GM23338 (cell line): ENCODE data around the gene CNOT1. TPM values are rescaled to one million over a fixed set of nuclear protein-coding genes. Genes with fewer than 3 reads are reported as not detected.
"Not testable (repeated sequence)": the region's sequence is repeated elsewhere in the genome, so short reads cannot be mapped to it uniquely, and the experiment has no call there.

Experiments used
- ATAC-seq: fragments of 200-7000 bp; cut with Tn5 transposase; 3 replicates; pipeline ENCODE4 v1.9.1; 2020
- DNase-seq: peaks from one replicate; pipeline ENCODE4 v3.0.0-alpha.2; 2015; ENCODE audit warnings: low spot score
- H2AFZ ChIP-seq: fragments of 200-600 bp; sonication (generic); 2 replicates; pipeline ENCODE4 v1.8.0; 2016; ENCODE audit warnings: antibody characterized with exemption, mild to moderate bottlenecking, moderate library complexity
- H3F3A ChIP-seq: fragments of 200-600 bp; sonication (generic); replicated peaks from 2 replicates; pipeline ENCODE4 v1.8.0; 2017; ENCODE audit warnings: antibody characterized with exemption, mixed run types, low read depth
- H3K27ac ChIP-seq: fragments of 200-600 bp; sonication (generic); 2 replicates; pipeline ENCODE4 v1.6.1; 2016; ENCODE audit warnings: low read depth
- H3K27me3 ChIP-seq: fragments of 200-600 bp; sonication (generic); 2 replicates; pipeline ENCODE4 v1.8.0; 2016; ENCODE audit warnings: mild to moderate bottlenecking, mixed run types, moderate library complexity; ENCODE audit not compliant: insufficient read depth
- H3K36me3 ChIP-seq: fragments of 200-600 bp; sonication (generic); 2 replicates; pipeline ENCODE4 v1.8.0; 2016; ENCODE audit warnings: mild to moderate bottlenecking; ENCODE audit not compliant: insufficient read depth
- H3K4me1 ChIP-seq: fragments of 200-600 bp; sonication (generic); 2 replicates; pipeline ENCODE4 v1.8.0; 2016; ENCODE audit warnings: mild to moderate bottlenecking, moderate library complexity; ENCODE audit not compliant: insufficient read depth
- H3K4me2 ChIP-seq: fragments of 200-600 bp; sonication (generic); 2 replicates; pipeline ENCODE4 v1.7.1; 2017; ENCODE audit warnings: mixed run types
- H3K4me3 ChIP-seq: fragments of 200-600 bp; sonication (generic); 2 replicates; pipeline ENCODE4 v1.6.1; 2016; ENCODE audit warnings: mixed run types
- H3K79me2 ChIP-seq: fragments of 200-600 bp; sonication (generic); replicated peaks from 2 replicates; pipeline ENCODE4 v1.8.0; 2017; ENCODE audit warnings: mild to moderate bottlenecking; ENCODE audit not compliant: insufficient read depth
- H3K9me2 ChIP-seq: fragments of 200-600 bp; sonication (generic); 2 replicates; pipeline ENCODE4 v1.8.0; 2017; ENCODE audit not compliant: insufficient read depth
- H4K20me1 ChIP-seq: fragments of 200-600 bp; sonication (generic); replicated peaks from 2 replicates; pipeline ENCODE4 v1.8.0; 2017; ENCODE audit warnings: mild to moderate bottlenecking; ENCODE audit not compliant: insufficient read depth
- H3K27ac Mint-ChIP-seq: 2 replicates; pipeline ENCODE4 v1.8.0; 2020; ENCODE audit warnings: inconsistent platforms, mild to moderate bottlenecking, moderate library complexity, mixed read lengths
- H3K27me3 Mint-ChIP-seq: 3 replicates; pipeline ENCODE4 v1.8.0; 2022; ENCODE audit warnings: low read depth, mild to moderate bottlenecking, moderate library complexity, mixed read lengths, inconsistent platforms; ENCODE audit not compliant: insufficient read depth, poor library complexity
- H3K36me3 Mint-ChIP-seq: 3 replicates; pipeline ENCODE4 v1.8.0; 2021; ENCODE audit warnings: low read depth, mild to moderate bottlenecking, inconsistent platforms, moderate library complexity, mixed read lengths
- H3K4me1 Mint-ChIP-seq: 3 replicates; pipeline ENCODE4 v1.8.0; 2020; ENCODE audit warnings: mild to moderate bottlenecking, inconsistent platforms, mixed read lengths
- H3K4me3 Mint-ChIP-seq: 3 replicates; pipeline ENCODE4 v1.8.0; 2021; ENCODE audit warnings: moderate library complexity, mild to moderate bottlenecking, inconsistent platforms, mixed read lengths
- H3K9me3 Mint-ChIP-seq: 3 replicates; pipeline ENCODE4 v1.8.0; 2020; ENCODE audit warnings: moderate library complexity, mild to moderate bottlenecking, inconsistent platforms, mixed read lengths
- CREB1 ChIP-seq: fragments of 250-450 bp; sonication (Bioruptor Pico); IDR thresholded peaks from 2 replicates; pipeline ENCODE4 v1.5.0; 2020; ENCODE audit warnings: low read depth, mild to moderate bottlenecking, moderate library complexity
- CTCF ChIP-seq, 2 experiments: fragments of 200-600 bp in 1 of 2; sonication (generic) in 1 of 2; conservative IDR thresholded peaks; 2 replicates each; pipeline versions ENCODE4 v1.5.1 to v1.6.1; 2016 to 2017; ENCODE audit warnings: antibody characterized with exemption in 2 of 2, low read depth in 2 of 2, mild to moderate bottlenecking in 2 of 2, moderate library complexity in 1 of 2
- EZH2 ChIP-seq: fragments of 200-600 bp; sonication (generic); IDR thresholded peaks from one replicate; pipeline ENCODE4 v1.8.0; 2017; ENCODE audit warnings: antibody characterized with exemption, mild to moderate bottlenecking, low read depth; ENCODE audit not compliant: unreplicated experiment
- JUNB ChIP-seq: IDR thresholded peaks from one replicate; pipeline ENCODE4 v1.6.1; 2016; ENCODE audit warnings: antibody characterized with exemption; ENCODE audit not compliant: unreplicated experiment
- STAT1 ChIP-seq: IDR thresholded peaks from one replicate; pipeline ENCODE4 v1.6.1; 2016; ENCODE audit warnings: antibody characterized with exemption; ENCODE audit not compliant: unreplicated experiment
- ZNF114 ChIP-seq: fragments of 250-450 bp; sonication (Bioruptor Pico); IDR thresholded peaks from 2 replicates; pipeline ENCODE4 v1.5.0; 2020; ENCODE audit warnings: mild to moderate bottlenecking, moderate library complexity
- polyA plus RNA-seq: library from polyadenylated mRNA; unstranded; fragments of >200 nt; fragmentation: Nextera tagmentation; extraction: Ambion mirVana; gene quantifications from 2 replicates; pipeline ENCODE4 v1.2.1, GENCODE V29; 2016
- total RNA-seq: library from RNA; depleted of rRNA; stranded (reverse); fragments of >200 nt; shearing (Covaris generic); gene quantifications from 2 replicates; pipeline ENCODE4 v1.2.3, GENCODE V29; 2014

CNOT1 gene
- total and polyA plus RNA-seq, 2 experiments from 2014 or later = 59.2 to 298 TPM

- no peaks in the 10 kb centered on the region for H3K9me2 ChIP-seq
- H3K27me3 ChIP-seq = no peaks in the 10 kb centered on the region
- Mint-ChIP-seq H3K27ac (no peak overlapping the region), H3K36me3 (no peaks in the 10 kb centered on the region), H3K4me1 (no peaks in the 10 kb centered on the region), H3K27me3 (peaks cover 5% of the 10 kb centered on the region), H3K4me3 (no peak overlapping the region), H3K9me3 (no peaks in the 10 kb centered on the region)
- H3K36me3 ChIP-seq = no peaks in the 10 kb centered on the region
- H2AFZ ChIP-seq = no peak overlapping the region
- H3K79me2 ChIP-seq = no peaks in the 10 kb centered on the region
- TF ChIP-seq JUNB (no peak), ZNF114 (no peak), CREB1 (no peak), STAT1 (no peak)
- no peak overlapping the region for H3K4me2 ChIP-seq
- ATAC-seq (no peak), DNase-seq (no peak)
- no peak overlapping the region for H3K4me3 ChIP-seq
- no peaks in the 10 kb centered on the region for H3F3A ChIP-seq
- no peaks in the 10 kb centered on the region for H4K20me1 ChIP-seq
- H3K27ac ChIP-seq = no peak overlapping the region
- no peaks in the 10 kb centered on the region for H3K4me1 ChIP-seq
Observed at GRCh38 chr16:58639230-58639629, 9.6 kb upstream of the CNOT1 start.

GRCh38 chr16:58638148-58639036 is 8.8 kb upstream of the CNOT1 start:
- H3K4me1 ChIP-seq = no peaks in the 10 kb centered on the region
- Mint-ChIP-seq H3K4me3 (no peak overlapping the region), H3K4me1 (no peaks in the 10 kb centered on the region), H3K27ac (no peak overlapping the region), H3K27me3 (peaks cover 4% of the 10 kb centered on the region), H3K36me3 (no peaks in the 10 kb centered on the region), H3K9me3 (no peaks in the 10 kb centered on the region)
- H4K20me1 ChIP-seq = no peaks in the 10 kb centered on the region
- H3K36me3 ChIP-seq = no peaks in the 10 kb centered on the region
- no peaks in the 10 kb centered on the region for H3K79me2 ChIP-seq
- H2AFZ ChIP-seq = peak overlapping the region; percentile 52; the same call in 1 of the 2 replicates
- H3K9me2 ChIP-seq = no peaks in the 10 kb centered on the region
- no peak overlapping the region for H3K27ac ChIP-seq
- no peak overlapping the region for H3K4me3 ChIP-seq
- no peaks in the 10 kb centered on the region for H3F3A ChIP-seq
- H3K4me2 ChIP-seq = no peak overlapping the region
- DNase-seq = peak; percentile 63
- no peaks in the 10 kb centered on the region for H3K27me3 ChIP-seq
- ATAC-seq = peak; percentile 94
- no peak for TF ChIP-seq EZH2
- peak; percentile 41 to 75 for TF ChIP-seq CTCF (conservative IDR thresholded peaks at IDR 0.05; ENCODE audit: low read depth in 2 of 2)

- H3K4me2 ChIP-seq, H3K9me3 Mint-ChIP-seq, H4K20me1 ChIP-seq, H3K27ac ChIP-seq, H3K4me1 ChIP-seq, H3K79me2 ChIP-seq, H3K36me3 ChIP-seq, H3K27me3 Mint-ChIP-seq, H3K36me3 Mint-ChIP-seq, H3K4me3 Mint-ChIP-seq, H3K4me1 Mint-ChIP-seq, H3K27me3 ChIP-seq, H2AFZ ChIP-seq, DNase-seq, H3F3A ChIP-seq, H3K27ac Mint-ChIP-seq, H3K9me2 ChIP-seq, ATAC-seq, H3K4me3 ChIP-seq: not testable (repeated sequence)
Observed at GRCh38 chr16:58637021-58637420, 7.4 kb upstream of the CNOT1 start.
